NCI-H1417 (cell line): ENCODE data around the gene CPNE8.

ENCODE experiments used
- DNase-seq, 3 experiments: peaks; one replicate each; lab custom pipeline; 2025; lab: John Stamatoyannopoulos, UW

Gene CPNE8

DNA sequence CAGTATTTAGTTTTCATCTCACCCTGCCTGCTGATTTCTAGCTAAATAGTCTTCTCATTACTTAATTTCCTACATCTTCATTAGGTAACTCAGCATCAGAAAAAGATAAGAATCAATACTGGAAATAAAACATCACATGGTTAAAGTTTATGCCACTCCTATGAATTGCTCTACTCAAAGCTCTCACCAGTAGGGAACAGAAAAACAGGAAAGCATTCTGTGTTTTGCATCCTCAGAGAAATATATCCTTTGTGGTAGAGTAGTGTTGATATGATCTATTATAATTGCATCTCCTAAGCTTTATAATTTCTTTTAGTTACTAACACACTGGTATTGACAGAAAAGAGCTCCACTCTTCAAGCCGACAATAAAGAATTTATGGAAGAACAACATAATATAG, 9.9 kb downstream of the CPNE8 start:
- no peak for DNase-seq

DNA sequence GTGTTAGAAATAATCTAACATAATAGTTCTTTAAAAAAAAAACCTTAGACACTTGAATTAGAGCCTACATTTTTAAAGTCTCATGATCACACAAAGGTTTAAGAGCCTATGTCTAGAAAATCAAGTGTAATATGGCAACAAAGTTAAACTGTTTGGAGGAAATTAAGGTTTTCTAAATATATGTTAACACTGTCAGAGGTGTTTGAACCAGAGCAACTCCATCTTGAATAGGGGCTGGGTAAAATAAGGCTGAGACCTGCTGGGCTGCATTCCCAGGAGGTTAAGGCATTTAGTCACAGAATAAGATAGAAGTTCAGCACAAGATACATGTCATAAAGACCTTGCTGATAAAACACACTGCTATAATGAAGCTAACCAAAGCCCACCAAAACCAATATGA, 12.4 kb downstream of the CPNE8 start:
- DNase-seq, result no peak

DNA sequence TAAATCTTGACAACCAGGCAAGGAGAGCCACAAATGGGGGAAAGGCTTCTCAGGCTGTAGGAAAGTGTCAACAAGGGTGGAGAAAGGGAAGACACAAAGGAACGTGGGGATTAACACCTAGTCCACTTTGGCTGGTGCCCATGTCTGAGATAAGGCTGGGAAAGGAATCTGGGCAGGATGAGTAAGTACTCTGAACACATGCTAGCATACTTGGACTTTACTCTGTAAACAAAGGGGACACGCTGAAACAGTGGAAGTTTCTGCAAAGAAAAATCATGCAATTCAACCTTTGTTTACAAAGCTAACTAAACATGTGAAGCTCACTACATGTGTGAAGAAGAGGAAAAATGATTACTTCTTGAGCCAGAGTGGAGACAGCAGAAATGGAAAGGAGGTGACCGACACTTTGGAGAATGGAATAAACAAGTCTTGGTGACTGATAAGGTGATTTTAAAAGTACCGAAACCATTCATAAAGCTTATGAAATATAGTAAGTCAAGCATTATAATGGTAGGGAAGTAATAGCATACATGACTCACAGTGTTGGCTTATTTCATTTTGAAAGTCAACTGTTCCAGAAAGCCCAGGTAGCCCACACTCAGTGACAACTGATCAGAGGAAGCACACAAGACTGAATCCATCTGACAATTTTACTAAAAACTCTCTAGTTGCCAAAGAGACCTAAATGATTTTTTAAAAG, 13.2 kb downstream of the CPNE8 start:
- DNase-seq, result no peak

DNA sequence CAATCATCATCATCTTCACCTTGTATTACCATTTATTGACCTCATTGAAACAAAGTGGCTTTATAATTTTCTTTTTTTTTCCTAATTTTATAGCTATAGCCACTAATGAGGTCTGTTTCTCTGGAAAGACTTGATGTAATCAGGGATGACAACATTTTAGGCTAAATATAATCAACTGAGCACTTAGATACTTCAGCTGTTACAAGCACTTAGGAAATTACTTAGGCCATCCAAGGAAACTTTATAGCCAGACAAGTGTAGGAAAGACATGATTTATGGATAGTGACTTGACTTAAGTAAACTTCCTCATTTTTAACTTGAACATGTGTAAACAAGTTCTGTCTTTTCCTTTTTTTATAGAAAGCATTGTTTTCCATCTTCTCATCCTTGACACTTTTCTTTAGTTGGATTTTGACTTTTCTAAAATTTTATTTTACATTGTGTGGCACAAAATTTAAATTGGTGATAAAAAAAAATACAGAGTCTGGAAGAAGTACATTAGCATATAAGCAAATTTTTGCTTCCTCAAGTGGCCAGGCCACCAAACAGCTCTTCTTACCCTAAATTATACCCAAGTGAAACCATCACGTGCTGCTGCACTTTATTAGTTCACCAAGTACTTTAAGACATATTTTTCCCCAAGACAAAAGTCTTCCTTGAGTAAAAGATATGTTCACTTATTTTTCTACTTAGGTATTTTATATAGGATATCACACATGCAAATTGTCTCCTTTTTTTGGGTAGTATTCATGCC, 15.1 kb downstream of the CPNE8 start:
- no peak for DNase-seq

DNA sequence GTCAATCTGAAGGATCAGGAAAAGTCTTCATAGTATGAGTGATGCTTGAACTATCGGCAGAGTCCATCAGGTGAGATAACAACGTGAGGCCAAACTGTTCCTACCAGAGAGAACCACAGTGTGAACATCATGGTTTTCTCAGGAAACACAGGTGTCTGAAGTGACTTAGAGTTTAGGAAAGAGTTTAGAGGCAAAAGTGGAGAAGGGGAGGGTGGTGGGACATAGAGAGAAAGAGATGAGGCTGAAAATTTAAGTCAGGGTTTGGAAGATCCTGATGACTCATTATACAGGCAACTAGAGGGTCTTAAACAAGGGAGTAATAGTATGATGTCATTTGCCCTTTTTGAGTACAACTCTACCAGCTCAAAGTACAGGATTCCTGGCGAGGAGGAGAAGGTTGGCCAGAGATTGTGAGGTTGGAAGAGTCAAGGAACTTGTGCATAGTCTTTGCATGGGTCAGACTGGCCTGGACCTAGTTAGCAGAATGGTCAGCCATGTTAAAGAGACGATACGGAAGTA, 16.0 kb downstream of the CPNE8 start:
- no peak for DNase-seq

DNA sequence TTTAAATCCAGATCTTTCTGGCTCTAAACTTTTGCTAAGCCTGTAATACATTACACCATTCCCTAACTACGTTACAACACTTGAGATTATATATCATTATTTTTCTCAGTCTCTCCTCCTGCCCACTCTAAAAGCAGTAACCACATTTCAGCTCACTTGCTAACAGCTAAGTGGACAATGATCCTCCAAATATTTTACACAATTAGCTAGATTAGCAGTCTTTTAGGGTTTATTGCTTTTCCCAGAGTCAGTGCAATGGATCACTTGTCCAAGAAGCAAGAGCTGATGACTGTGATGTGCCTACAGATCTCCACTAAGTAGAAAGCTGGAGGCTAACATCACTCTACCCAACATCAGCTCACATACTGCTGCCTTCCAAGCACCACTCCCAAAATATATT, 17.6 kb downstream of the CPNE8 start:
- DNase-seq, result no peak

DNA sequence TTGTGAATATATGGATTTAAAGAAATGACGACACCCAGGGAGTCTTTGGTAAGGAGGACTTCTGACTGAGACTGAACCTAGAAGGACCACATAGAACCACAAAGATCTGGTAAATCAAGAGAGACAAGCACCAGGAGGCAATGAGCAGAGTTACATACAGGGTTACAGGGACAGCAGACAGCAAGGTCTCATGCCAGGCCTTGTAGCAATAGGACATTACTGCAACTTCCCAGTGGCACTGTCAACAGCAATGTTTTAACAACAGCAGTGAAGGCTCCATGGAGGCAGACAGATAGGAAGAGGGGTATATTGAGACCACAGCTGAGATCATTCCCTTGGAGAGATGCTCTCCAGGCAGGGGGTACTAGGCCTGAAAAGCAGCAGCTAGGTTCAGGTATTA, 18.5 kb downstream of the CPNE8 start:
- no peak for DNase-seq

DNA sequence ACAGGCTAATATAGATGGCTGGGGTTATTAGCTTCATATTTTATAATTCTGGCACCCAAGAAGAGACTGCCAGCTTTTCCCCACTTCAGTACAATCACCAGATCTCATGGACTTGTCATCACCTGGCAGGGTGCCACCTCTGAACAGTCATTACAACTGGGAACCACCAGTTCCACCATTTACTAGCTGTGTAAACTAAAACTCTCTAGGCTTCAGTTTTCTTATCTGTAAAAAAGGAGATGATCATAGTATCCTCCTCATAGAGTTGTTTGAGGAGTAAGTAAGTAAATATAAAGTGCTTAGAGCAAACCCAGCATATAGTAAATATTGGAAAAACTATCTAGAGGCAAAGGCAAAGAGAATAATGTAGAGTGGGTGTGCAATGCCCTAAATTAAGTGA, 19.3 kb downstream of the CPNE8 start:
- DNase-seq, result no peak

DNA sequence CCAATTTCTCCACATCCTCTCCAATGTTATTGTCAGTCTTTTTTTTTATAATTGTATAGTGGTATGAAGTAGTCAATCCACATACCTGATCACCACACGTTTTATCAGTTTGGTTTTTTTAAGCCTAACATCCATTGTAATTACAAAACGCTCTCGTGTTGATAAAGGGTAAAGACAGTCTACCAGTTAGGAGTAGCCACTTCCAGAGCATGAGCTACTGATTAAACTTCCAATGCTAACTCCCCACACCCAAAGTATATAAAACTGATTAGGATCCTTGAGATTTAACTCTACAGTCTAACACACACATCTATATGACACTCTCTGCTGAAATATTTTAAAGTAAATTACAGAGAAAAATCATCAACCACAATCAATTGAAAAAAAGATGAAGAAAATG, 20.7 kb downstream of the CPNE8 start:
- DNase-seq, result no peak

DNA sequence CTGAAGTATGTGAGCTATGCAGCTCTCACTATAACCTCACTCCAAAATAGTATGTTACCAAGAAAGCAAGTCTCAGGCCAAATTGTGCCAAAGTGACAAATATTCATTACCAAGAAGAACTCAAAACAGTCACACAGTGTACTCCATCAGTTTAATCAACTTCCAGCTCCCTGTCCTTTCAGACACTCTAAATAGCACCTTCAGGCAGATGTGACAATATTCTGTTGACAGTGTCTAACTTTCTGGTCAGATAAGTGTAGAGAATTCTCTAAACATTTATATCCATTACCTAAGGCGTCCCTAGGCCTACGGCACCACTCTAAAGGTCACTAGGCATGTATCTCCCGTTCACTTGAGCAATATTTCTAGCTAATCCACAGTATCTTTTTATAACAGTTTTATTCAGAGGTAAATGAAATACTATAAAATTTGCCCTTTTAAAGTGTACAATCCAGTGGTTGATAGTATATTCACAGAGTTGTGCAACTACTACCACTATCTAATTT, 21.7 kb downstream of the CPNE8 start:
- DNase-seq, result no peak

DNA sequence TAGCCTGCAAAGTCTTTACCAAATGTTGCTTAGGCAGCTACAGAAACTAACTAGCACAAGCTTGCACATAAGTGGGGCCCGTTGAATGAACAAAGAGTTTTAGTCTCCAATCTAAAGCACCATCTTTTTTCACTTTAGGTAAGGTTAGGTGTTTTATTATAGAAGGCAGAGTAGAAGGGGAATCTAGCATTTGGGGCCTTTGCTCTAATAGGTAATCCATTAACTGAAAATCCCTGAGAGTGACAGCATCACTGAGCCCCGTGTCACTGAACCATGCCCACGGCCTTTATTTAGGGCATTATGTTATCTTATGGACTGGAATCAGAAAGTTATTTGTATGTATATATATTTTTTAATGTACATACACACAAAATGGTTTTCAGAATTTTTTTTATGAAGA, 25.1 kb downstream of the CPNE8 start:
- DNase-seq, result no peak

DNA sequence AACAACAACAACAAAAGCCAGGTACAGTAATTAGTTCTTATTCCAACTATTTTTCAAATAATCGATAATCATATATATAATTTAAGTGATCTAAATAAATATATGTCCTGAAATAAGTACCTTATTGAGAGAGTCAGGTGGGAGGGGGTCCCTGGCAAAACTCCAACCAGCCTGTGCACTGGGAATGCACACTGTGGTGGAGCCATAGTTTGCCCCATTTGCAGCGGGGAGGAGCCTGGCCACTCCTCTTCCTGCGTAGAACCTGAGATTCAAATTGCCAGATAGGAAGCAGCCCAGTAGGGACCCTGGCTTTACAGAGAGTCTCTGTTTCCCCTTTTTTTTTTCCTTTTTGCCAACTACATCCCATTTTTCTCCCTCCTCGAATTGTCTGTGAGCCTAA, 26.4 kb downstream of the CPNE8 start:
- no peak for DNase-seq

DNA sequence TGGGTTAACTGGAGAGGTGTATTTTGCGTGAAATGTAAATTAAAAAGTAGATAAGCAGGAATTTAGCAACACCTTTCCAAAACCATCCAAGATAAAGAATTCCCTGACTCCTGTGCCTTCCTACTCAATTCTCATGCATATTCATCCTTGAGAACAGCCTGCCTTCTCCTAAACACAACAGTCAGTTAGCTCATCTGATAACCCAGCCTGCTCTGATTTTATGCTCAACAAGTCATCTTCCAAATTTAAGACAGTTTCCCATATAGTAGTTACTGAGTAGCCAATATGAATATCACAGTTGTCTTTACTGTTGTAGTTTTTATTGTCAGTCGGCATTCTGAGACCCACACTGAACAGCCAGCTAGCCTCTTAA, 27.1 kb downstream of the CPNE8 start:
- no peak for DNase-seq

DNA sequence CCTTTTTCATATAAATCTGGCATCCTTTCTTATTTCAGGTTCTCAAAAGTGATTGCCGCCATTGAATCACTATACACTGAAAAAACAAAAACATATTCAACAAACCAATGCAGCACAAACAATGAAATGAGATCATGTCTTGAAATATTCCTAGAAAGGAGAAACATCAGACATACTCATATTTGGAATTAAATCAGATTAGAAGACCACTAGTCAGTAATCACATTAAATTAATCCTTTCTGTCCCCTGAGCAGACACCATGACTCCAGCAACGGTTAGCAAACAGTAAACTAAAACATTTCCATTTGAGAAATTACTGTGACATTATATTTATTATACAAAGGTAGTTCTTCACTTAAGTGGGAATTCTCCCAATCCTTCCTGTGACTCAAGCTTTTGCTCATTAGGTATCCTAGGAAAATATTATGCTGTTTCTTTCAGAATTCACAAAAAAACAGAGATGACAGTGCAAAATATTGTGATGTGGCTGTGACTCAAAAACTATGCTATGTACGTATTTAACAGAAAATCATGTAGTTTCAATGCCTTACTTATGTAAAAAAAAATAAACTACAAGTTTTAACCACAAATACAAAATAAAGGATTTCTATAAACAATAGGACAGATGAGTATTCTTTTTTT, 29.7 kb downstream of the CPNE8 start:
- DNase-seq, result no peak

DNA sequence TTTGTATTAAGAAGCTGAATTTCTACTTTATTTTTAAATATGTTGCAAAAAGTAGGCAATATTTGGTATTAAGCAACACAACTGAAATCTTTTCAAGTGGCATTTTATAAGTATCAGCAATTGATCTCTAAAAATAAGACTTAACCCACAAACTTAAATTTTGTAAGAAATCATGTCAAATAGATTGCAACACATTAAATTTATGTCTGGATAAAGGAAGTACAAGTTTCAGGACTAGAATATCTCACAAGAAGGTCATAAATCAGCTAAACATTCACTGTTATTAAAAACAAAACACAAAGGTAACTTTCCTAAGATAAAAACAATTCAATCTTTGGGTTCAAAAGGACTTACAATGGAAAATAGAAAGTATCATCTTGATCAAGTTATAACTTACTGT, 32.8 kb downstream of the CPNE8 start:
- DNase-seq, result no peak

DNA sequence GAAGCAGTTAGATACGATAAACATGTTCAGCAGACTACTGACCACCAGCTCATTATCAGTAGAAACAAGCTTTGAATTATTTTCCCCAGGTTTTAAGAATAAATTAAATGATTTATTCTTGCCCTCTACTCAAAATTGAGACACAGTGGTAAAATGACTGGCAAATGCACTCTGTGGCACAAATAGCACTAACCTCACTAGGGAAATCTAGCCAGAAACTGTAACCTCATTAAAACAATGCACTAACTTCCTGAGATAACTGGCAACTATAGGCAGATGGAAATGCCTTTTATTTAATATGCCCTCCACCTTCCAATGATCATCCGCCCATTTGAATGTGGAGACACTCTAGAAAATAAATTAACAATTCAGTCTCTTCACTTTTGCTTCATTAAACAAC, 33.2 kb downstream of the CPNE8 start:
- DNase-seq, result no peak

DNA sequence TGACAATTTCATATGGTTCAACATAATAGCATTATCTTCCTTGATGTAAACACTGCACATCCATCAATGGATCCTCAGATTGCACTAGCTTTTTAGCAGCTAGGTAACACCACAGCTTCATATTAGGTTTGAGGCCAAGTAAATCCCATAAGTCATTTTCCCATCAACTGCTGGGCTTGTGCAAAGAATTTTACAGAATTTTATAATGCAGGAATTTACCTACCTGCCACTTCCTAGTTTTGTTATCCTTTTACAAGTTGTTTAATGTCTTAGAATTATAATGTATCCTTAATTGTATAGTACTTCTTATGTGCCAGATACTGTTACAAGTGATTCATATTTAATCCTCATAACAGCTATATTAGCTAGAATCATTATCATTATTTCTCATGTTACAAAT, 36.4 kb downstream of the CPNE8 start:
- no peak for DNase-seq

DNA sequence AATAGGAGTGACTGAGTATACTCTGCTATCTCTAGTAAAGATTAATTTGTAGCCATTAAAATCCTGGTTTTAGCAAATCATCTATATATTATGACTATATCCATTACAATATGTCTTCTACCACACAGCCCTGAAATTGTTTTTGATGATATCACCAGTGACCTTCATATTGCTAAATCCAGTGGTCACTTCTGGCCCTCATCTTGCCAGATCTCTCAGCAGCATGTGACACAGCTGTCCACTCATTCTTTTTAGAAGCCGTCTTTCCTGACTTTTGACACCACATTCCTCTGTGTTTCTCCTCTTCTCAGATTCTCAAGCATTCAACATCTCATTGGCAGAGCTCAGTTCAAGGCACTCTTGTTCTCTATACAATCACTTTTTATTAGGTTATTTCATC, 54.9 kb downstream of the CPNE8 start:
- DNase-seq, result no peak

DNA sequence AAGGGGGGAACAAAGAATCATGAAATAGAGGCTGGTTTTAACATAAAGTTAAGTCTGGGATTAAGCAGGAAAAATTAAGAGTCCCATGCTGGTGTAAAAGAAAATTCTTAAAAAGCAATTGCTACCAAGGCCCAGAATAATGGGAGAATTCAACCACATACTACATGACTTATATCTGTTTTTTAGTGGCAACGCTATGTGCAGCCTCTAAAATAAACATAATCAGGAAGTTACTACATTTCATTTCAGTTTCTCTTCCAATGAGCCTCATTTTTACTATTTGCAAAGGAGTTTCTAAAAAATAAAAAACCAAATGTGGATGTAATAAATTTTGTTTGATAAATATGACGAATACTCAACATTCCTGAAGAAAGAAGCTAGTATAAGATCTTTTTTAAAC, 58.1 kb downstream of the CPNE8 start:
- DNase-seq, result no peak

DNA sequence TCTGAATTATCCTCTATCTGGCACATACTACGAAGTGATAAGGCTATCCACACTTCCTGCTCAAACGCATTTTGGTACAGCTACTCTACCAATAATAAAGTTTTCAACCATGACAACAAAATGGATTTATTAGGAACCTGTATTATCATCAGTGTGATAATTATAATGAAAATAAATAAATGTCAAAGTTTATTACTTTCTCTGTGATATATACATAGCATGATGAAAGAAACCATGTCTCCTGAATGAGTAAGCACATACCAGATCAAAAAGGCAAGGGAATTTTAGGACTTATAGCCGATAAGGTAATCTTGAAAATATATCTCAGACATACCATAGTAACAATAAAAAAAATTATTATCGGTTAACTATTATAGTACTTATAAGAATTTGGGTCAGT, 61.1 kb downstream of the CPNE8 start:
- DNase-seq, result no peak

DNA sequence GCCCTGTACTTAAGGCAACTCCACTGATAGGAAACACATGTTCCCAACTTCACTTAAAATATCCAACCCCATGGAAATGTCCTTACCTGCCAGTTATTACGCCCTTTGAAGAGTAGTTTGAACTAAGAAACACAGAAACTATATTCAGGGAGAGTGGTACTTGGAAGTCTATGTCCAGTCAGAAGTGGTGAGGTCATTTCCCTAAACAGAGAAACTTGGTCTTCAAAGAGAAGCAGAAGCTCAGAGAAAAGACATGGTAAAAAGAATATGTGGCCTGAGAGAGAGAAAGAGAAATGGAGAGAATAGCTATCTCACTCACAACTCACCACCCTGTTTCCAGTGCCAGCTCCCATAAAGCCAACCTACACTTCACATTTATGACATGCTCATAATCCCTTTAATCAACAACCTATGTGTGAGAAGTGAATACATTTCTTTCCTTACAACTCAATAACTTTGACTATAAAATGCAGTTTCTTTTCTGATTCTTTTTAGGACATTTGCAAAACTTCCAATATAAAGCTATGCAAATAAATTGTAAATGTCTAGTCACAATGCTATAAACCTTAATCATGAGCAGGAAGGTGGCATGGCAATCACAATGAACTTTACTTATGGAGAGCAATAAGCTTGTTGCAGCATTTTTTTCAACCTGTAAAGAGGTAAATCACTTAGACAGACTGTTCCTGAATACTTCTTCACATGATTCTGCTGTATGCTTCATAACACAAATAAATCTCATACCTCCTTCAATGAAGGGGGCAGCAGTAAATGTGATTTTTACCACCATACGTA, 67.1 kb downstream of the CPNE8 start:
- no peak for DNase-seq

DNA sequence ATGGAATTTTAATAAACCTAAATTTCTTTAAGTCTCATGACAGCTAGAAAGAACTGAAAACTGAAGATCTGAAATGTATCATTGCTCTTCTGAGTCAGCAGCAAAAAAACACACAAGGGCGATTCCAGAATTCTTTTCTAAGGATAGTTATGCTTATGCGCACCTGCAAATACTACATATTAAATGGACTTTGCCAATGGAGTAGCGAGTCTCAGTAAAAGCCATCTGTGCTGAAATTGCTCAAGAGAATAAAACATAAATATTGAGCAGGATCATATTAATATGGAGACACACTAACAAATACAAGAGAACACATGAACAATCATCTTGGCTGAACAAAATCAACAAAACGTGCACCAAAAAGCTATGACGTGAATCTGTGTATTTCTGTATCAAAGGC, 73.7 kb downstream of the CPNE8 start:
- no peak for DNase-seq
